Measurements from ENCODE around the gene EPN2. TPM values are rescaled to one million over a fixed set of nuclear protein-coding genes. Genes with fewer than 3 reads are reported as not detected.

Gene EPN2
- total RNA-seq, 1 experiment from 2014 or later, result 73.1 TPM

GRCh38 chr17:19278729-19279128 is 41.6 kb downstream of the EPN2 start:
- Histone ChIP-seq H3K4me3 (replicated peaks in 1 of 2; ENCODE audit: low read depth in 1 of 2, low read length in 2 of 2) (no peak overlapping the region), H3K79me2 (ENCODE audit: insufficient read depth, low read length) (peaks cover 40% of the 10 kb centered on the region), H3K36me3 (ENCODE audit: control insufficient read depth in 1 of 2, insufficient read depth in 2 of 2, low read length in 2 of 2) (peaks cover 8 to 25% of the 10 kb centered on the region in 2 experiments), H3K9me2 (ENCODE audit: insufficient read depth) (no peaks in the 10 kb centered on the region), H2AFZ (ENCODE audit: low read depth, low read length, poor library complexity, severe bottlenecking) (no peak overlapping the region), H3K27me3 (ENCODE audit: insufficient read depth, low read length) (no peaks in the 10 kb centered on the region), H3K9me3 (ENCODE audit: control insufficient read depth in 1 of 2, insufficient read depth in 1 of 2, low read depth in 1 of 2, low read length in 2 of 2) (no peaks in the 10 kb centered on the region), H3K9ac (ENCODE audit: low read length) (no peak overlapping the region), H4K20me1 (ENCODE audit: insufficient read depth) (no peaks in the 10 kb centered on the region; the same call in 1 of the 2 replicates), H3K4me1 (ENCODE audit: control insufficient read depth in 1 of 2, insufficient read depth in 2 of 2, low read length in 2 of 2) (no peaks in the 10 kb centered on the region), H3K27ac (ENCODE audit: low read depth, low read length) (no peak overlapping the region), H3K4me2 (ENCODE audit: low read length) (no peak overlapping the region)
- POLR2A ChIA-PET, result no interaction called here
- TF ChIP-seq, protein P1, sequence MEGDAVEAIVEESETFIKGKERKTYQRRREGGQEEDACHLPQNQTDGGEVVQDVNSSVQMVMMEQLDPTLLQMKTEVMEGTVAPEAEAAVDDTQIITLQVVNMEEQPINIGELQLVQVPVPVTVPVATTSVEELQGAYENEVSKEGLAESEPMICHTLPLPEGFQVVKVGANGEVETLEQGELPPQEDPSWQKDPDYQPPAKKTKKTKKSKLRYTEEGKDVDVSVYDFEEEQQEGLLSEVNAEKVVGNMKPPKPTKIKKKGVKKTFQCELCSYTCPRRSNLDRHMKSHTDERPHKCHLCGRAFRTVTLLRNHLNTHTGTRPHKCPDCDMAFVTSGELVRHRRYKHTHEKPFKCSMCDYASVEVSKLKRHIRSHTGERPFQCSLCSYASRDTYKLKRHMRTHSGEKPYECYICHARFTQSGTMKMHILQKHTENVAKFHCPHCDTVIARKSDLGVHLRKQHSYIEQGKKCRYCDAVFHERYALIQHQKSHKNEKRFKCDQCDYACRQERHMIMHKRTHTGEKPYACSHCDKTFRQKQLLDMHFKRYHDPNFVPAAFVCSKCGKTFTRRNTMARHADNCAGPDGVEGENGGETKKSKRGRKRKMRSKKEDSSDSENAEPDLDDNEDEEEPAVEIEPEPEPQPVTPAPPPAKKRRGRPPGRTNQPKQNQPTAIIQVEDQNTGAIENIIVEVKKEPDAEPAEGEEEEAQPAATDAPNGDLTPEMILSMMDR (IDR thresholded peaks at IDR 0.05 in 2 of 3, conservative IDR thresholded peaks at IDR 0.05 in 1 of 3; ENCODE audit: borderline replicate concordance in 1 of 3, insufficient read depth in 1 of 3, low read depth in 2 of 3, low read length in 2 of 3), result no peak
- TF ChIP-seq EZH2phosphoT487 (IDR thresholded peaks at IDR 0.05; ENCODE audit: borderline replicate concordance), result no peak
- no peak for TF ChIP-seq REST (IDR thresholded peaks at IDR 0.05; ENCODE audit: low read depth)
- TF ChIP-seq ZNF274 (IDR thresholded peaks at IDR 0.05; ENCODE audit: low read depth, low read length), result no peak
- no peak for TF ChIP-seq RAD21 (IDR thresholded peaks at IDR 0.05; ENCODE audit: low read depth)
- TF ChIP-seq POLR2AphosphoS5 (IDR thresholded peaks at IDR 0.05; ENCODE audit: low read depth, low read length), result no peak
- TF ChIP-seq ATF3 (IDR thresholded peaks at IDR 0.05), result no peak
- no peak for TF ChIP-seq SIN3A (IDR thresholded peaks at IDR 0.05; ENCODE audit: low read depth)
- no peak for TF ChIP-seq TCF7L2 (IDR thresholded peaks at IDR 0.05; ENCODE audit: borderline replicate concordance, extremely low read depth, insufficient read depth, insufficient read length)
- no peak for TF ChIP-seq MAX (IDR thresholded peaks at IDR 0.05)
- TF ChIP-seq CBX3 (IDR thresholded peaks at IDR 0.05; ENCODE audit: low read depth), result no peak
- TF ChIP-seq ZFX (IDR thresholded peaks at IDR 0.05), result no peak
- TF ChIP-seq SRF (IDR thresholded peaks at IDR 0.05; ENCODE audit: low read depth), result no peak
- TF ChIP-seq POLR2A (IDR thresholded peaks at IDR 0.05; ENCODE audit: borderline replicate concordance, extremely low read depth, insufficient read depth, insufficient read length), result no peak
- no peak for TF ChIP-seq FOSL1 (IDR thresholded peaks at IDR 0.05; ENCODE audit: low read depth)
- no peak for TF ChIP-seq YY1 (IDR thresholded peaks at IDR 0.05; ENCODE audit: extremely low read depth, insufficient replicate concordance, low read depth, low read length)
- no peak for TF ChIP-seq ELF1 (IDR thresholded peaks at IDR 0.05; ENCODE audit: borderline replicate concordance, low read depth)
- no peak for TF ChIP-seq ZBTB33 (IDR thresholded peaks at IDR 0.05; ENCODE audit: extremely low read depth, insufficient replicate concordance, low read length)
- TF ChIP-seq JUND (IDR thresholded peaks at IDR 0.05), result no peak
- TF ChIP-seq EZH2 (IDR thresholded peaks at IDR 0.05), result no peak
- BruUV-seq (replicated peaks), result no TSS peak
- CTCF ChIA-PET, result no interaction called here
- RAD21 ChIA-PET (ENCODE audit: low non-redundant PET in 1 of 2, low total read pairs in 2 of 2, uncharacterized antibody in 2 of 2, unreplicated experiment in 2 of 2), result no interaction called here
- DNase-seq (ENCODE audit: low read depth, low spot score), result no peak
- intact Hi-C loops (cut with micrococcal nuclease), result no loop called here
- no peak for ATAC-seq
